HCT116 (cell line): Measurements from ENCODE around the gene BLCAP. TPM values are rescaled to one million over a fixed set of nuclear protein-coding genes. Genes with fewer than 3 reads are reported as not detected.

ENCODE experiments used
- ATAC-seq: fragments of 200-7000 bp; cut with Tn5 transposase; 2 replicates; pipeline ENCODE4 v1.9.1; 2020; ENCODE audit warnings: mild to moderate bottlenecking, moderate library complexity
- BruUV-seq: library from RNA; stranded (reverse); fragments of 400-500 nt; replicated peaks from 2 replicates; lab custom pipeline; 2021; lab: Mats Ljungman, UMichigan
- CTCF ChIA-PET: fragments of 300-600 bp; sonication (Branson Sonifier 250); formaldehyde crosslinking; loops from one replicate; lab custom pipeline; 2021; ENCODE audit warnings: antibody characterized with exemption; lab: Charles Lee
- POLR2A ChIA-PET: fragments of 300-600, 350-600 bp; sonication (Branson Sonifier 250); formaldehyde crosslinking; loops from one replicate; lab custom pipeline; 2021; ENCODE audit warnings: antibody characterized with exemption; lab: Charles Lee
- RAD21 ChIA-PET, 2 experiments: fragments of 300-600 bp; sonication (Branson Sonifier 250); formaldehyde crosslinking; loops; one replicate each; lab custom pipeline; 2023; ENCODE audit warnings: low total read pairs in 2 of 2; ENCODE audit not compliant: uncharacterized antibody in 2 of 2, unreplicated experiment in 2 of 2, low non-redundant PET in 1 of 2; lab: Charles Lee
- DNase-seq: peaks from one replicate; pipeline ENCODE4 v3.0.0-alpha.2; 2010; ENCODE audit warnings: low read depth, low spot score
- H2AFZ ChIP-seq: fragments of 200-600 bp; shearing (Covaris generic), sonication (generic); 2 replicates; pipeline ENCODE4 v1.6.1; 2017; ENCODE audit warnings: low read depth, mixed run types, mixed read lengths, antibody characterized with exemption, low read length; ENCODE audit not compliant: poor library complexity, severe bottlenecking
- H3K27ac ChIP-seq: 2 replicates; pipeline ENCODE4 v1.5.1; 2012; ENCODE audit warnings: low read depth, low read length
- H3K27me3 ChIP-seq: fragments of 200-600 bp; sonication (generic); 2 replicates; pipeline ENCODE4 v1.6.1; 2016; ENCODE audit warnings: mixed run types, low read length, mixed read lengths; ENCODE audit not compliant: insufficient read depth
- H3K36me3 ChIP-seq, 2 experiments: fragments of 200-500 bp in 1 of 2; fragments of 200-600 bp in 1 of 2; sonication (Bioruptor generic) in 1 of 2; sonication (generic) in 1 of 2; 2 replicates each; pipeline versions ENCODE4 v1.5.1 to v1.6.1; 2014 to 2016; ENCODE audit warnings: low read length in 2 of 2, inconsistent platforms in 1 of 2, mixed read lengths in 1 of 2, mixed run types in 1 of 2; ENCODE audit not compliant: insufficient read depth in 2 of 2, control insufficient read depth in 1 of 2
- H3K4me1 ChIP-seq, 2 experiments: fragments of 200-600 bp in 1 of 2; sonication (generic) in 1 of 2; 2 replicates each; pipeline versions ENCODE4 v1.5.1 to v1.6.1; 2012 to 2017; ENCODE audit warnings: low read length in 2 of 2, inconsistent platforms in 1 of 2, mild to moderate bottlenecking in 1 of 2, mixed read lengths in 1 of 2, mixed run types in 1 of 2, moderate library complexity in 1 of 2; ENCODE audit not compliant: insufficient read depth in 2 of 2, control insufficient read depth in 1 of 2
- H3K4me2 ChIP-seq: fragments of 200-600 bp; sonication (generic); 2 replicates; pipeline ENCODE4 v1.6.1; 2017; ENCODE audit warnings: mixed run types, low read length, mixed read lengths
- H3K4me3 ChIP-seq, 2 experiments: fragments of 200-600 bp in 1 of 2; sonication (generic) in 1 of 2; replicated peaks in 1 of 2; 2 replicates each; pipeline ENCODE4 v1.5.1; 2011 to 2016; ENCODE audit warnings: low read length in 2 of 2, control low read depth in 1 of 2, low read depth in 1 of 2, mild to moderate bottlenecking in 1 of 2, mixed read lengths in 1 of 2, mixed run types in 1 of 2
- H3K79me2 ChIP-seq: fragments of 200-600 bp; sonication (generic); 2 replicates; pipeline ENCODE4 v1.6.1; 2017; ENCODE audit warnings: mild to moderate bottlenecking, mixed run types, low read length, moderate library complexity, mixed read lengths; ENCODE audit not compliant: insufficient read depth
- H3K9ac ChIP-seq: fragments of 200-600 bp; sonication (generic); 2 replicates; pipeline ENCODE4 v1.6.1; 2016; ENCODE audit warnings: low read length, mixed read lengths
- H3K9me2 ChIP-seq: fragments of 200-600 bp; sonication (generic), shearing (Covaris generic); 2 replicates; pipeline ENCODE4 v1.6.1; 2017; ENCODE audit warnings: mixed run types, mild to moderate bottlenecking, moderate library complexity; ENCODE audit not compliant: insufficient read depth
- H3K9me3 ChIP-seq, 2 experiments: fragments of 200-500 bp in 1 of 2; fragments of 200-600 bp in 1 of 2; sonication (Bioruptor generic) in 1 of 2; sonication (generic) in 1 of 2; 2 replicates each; pipeline ENCODE4 v1.6.1; 2014 to 2017; ENCODE audit warnings: low read length in 2 of 2, mixed read lengths in 2 of 2, inconsistent platforms in 1 of 2, low read depth in 1 of 2, mild to moderate bottlenecking in 1 of 2, mixed run types in 1 of 2, moderate library complexity in 1 of 2; ENCODE audit not compliant: control insufficient read depth in 1 of 2, insufficient read depth in 1 of 2
- H4K20me1 ChIP-seq: fragments of 200-600 bp; sonication (generic), shearing (Covaris generic); 2 replicates; pipeline ENCODE4 v1.6.1; 2017; ENCODE audit warnings: mixed run types, mild to moderate bottlenecking, moderate library complexity; ENCODE audit not compliant: insufficient read depth
- ATF3 ChIP-seq: IDR thresholded peaks from 2 replicates; pipeline ENCODE4 v1.6.1; 2012
- CBX3 ChIP-seq: IDR thresholded peaks from 2 replicates; pipeline ENCODE4 v1.6.1; 2012; ENCODE audit warnings: low read depth
- CEBPB ChIP-seq: IDR thresholded peaks from 2 replicates; pipeline ENCODE4 v1.6.1; 2012; ENCODE audit warnings: low read depth
- ELF1 ChIP-seq: IDR thresholded peaks from 2 replicates; pipeline ENCODE4 v1.6.1; 2012; ENCODE audit warnings: low read depth, borderline replicate concordance
- FOSL1 ChIP-seq: IDR thresholded peaks from 2 replicates; pipeline ENCODE4 v1.6.1; 2012; ENCODE audit warnings: low read depth
- JUND ChIP-seq: IDR thresholded peaks from 2 replicates; pipeline ENCODE4 v1.6.1; 2012
- MAX ChIP-seq: IDR thresholded peaks from 2 replicates; pipeline ENCODE4 v1.6.1; 2012
- SRF ChIP-seq: IDR thresholded peaks from 2 replicates; pipeline ENCODE4 v1.6.1; 2012; ENCODE audit warnings: low read depth
- TCF7L2 ChIP-seq: IDR thresholded peaks from 2 replicates; pipeline ENCODE4 v1.7.0; 2011; ENCODE audit warnings: borderline replicate concordance, inconsistent platforms; ENCODE audit not compliant: insufficient read depth, insufficient read length; ENCODE audit errors: extremely low read depth
- YY1 ChIP-seq: IDR thresholded peaks from 2 replicates; pipeline ENCODE4 v1.6.1; 2011; ENCODE audit warnings: low read length, low read depth, moderate library complexity, mild to moderate bottlenecking; ENCODE audit not compliant: insufficient replicate concordance; ENCODE audit errors: extremely low read depth
- ZNF274 ChIP-seq: fragments of 200-500 bp; sonication (Bioruptor generic); IDR thresholded peaks from 2 replicates; pipeline ENCODE4 v1.6.1; 2014; ENCODE audit warnings: mild to moderate bottlenecking, low read depth, low read length, inconsistent platforms
- intact Hi-C: fragments of 100-400 bp; cut with micrococcal nuclease; formaldehyde crosslinking; loops from 2 replicates; pipeline ENCODE4 v1.10.0; 2022
- total RNA-seq: library from RNA; stranded (reverse); gene quantifications from one replicate; pipeline ENCODE4 v1.2.1, GENCODE V29; 2021; ENCODE audit not compliant: unreplicated experiment

The BLCAP gene
- total RNA-seq, 1 experiment from 2014 or later = 27.5 TPM

- TF ChIP-seq CBX3 = no peak
- no peak for TF ChIP-seq ATF3
- no peak for TF ChIP-seq ELF1
- no peak for TF ChIP-seq FOSL1
- no peak for TF ChIP-seq JUND
- no peak for TF ChIP-seq TCF7L2
- no peak for TF ChIP-seq SRF
- TF ChIP-seq, all 23 proteins: peak for 0
Observed at GRCh38 chr20:37540001-37540400, 12.3 kb upstream of the BLCAP start (continued).

DNA sequence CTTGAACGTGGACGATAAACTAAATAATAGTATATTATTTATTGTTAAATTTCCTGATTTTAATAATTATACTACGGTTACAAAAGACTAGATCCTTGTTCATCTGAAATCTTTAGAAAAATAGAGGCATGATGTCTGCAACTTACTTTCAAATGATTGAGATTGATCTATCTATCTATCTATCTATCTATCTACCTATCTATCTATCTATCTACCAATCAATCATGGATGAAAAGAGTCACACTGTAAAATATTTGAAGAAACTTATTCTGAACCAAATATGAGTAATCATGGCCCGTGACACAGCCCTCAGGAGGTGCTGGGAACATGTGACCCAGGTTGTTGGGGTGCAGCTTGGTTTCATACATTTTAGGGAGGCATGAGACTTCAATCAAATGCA is 11.7 kb upstream of the BLCAP start:
- Histone ChIP-seq H2AFZ (no peak overlapping the region), H3K9ac (no peak overlapping the region), H3K9me2 (no peaks in the 10 kb centered on the region), H3K4me3 (no peak overlapping the region), H4K20me1 (no peaks in the 10 kb centered on the region), H3K79me2 (no peaks in the 10 kb centered on the region), H3K27me3 (no peaks in the 10 kb centered on the region), H3K9me3 (no peaks in the 10 kb centered on the region), H3K4me1 (peaks cover 0 to 2% of the 10 kb centered on the region in 2 experiments; a peak in 1 of 4 replicates), H3K4me2 (no peak overlapping the region), H3K36me3 (no peaks in the 10 kb centered on the region), H3K27ac (no peak overlapping the region)
- no TSS peak for BruUV-seq
- no peak for DNase-seq
- ChIA-PET POLR2A (no interaction called here), CTCF (no interaction called here), RAD21 (no interaction called here)
- ATAC-seq = no peak
- intact Hi-C loops = no loop called here
- no peak for TF ChIP-seq ATF3
- no peak for TF ChIP-seq CEBPB
- TF ChIP-seq JUND = no peak
- TF ChIP-seq MAX = no peak
- no peak for TF ChIP-seq ZNF274
- no peak for TF ChIP-seq YY1
